ACC112 (cell line): ENCODE results near the gene TPSB2.
"Not testable (repeated sequence)": the region's sequence is repeated elsewhere in the genome, so short reads cannot be mapped to it uniquely, and the experiment has no call there.

Experiments
- H2AFZ ChIP-seq: fragments of 200-600 bp; sonication (generic); one replicate; pipeline ENCODE4 v1.6.0; 2017; ENCODE audit warnings: antibody characterized with exemption, low read length; ENCODE audit not compliant: unreplicated experiment
- H3K27ac ChIP-seq: fragments of 200-600 bp; sonication (generic); 2 replicates; pipeline ENCODE4 v1.5.1; 2014; ENCODE audit warnings: low read depth, mild to moderate bottlenecking, antibody characterized with exemption, low read length, moderate library complexity
- H3K27me3 ChIP-seq: fragments of 200-600 bp; sonication (generic); 2 replicates; pipeline ENCODE4 v1.6.1; 2014; ENCODE audit warnings: mild to moderate bottlenecking, antibody characterized with exemption, low read length, moderate library complexity, mixed read lengths; ENCODE audit not compliant: insufficient read depth
- H3K36me3 ChIP-seq: fragments of 200-600 bp; sonication (generic); 2 replicates; pipeline ENCODE4 v1.6.1; 2016; ENCODE audit warnings: mild to moderate bottlenecking, antibody characterized with exemption, low read length, moderate library complexity, mixed read lengths; ENCODE audit not compliant: insufficient read depth
- H3K4me1 ChIP-seq: fragments of 200-600 bp; sonication (generic); one replicate; pipeline ENCODE4 v1.6.1; 2016; ENCODE audit warnings: low read length, mixed read lengths; ENCODE audit not compliant: insufficient read depth, unreplicated experiment, control insufficient read depth
- H3K4me3 ChIP-seq: fragments of 200-600 bp; sonication (generic); 2 replicates; pipeline ENCODE4 v1.5.1; 2014; ENCODE audit warnings: mild to moderate bottlenecking, low read depth, low read length
- H3K79me2 ChIP-seq: fragments of 200-600 bp; sonication (generic); one replicate; pipeline ENCODE4 v1.6.0; 2016; ENCODE audit warnings: low read length; ENCODE audit not compliant: control insufficient read depth, unreplicated experiment, insufficient read depth

The TPSB2 gene

GRCh38 chr16:1237990-1238389, 8.0 kb upstream of the TPSB2 start:
- no peak overlapping the region for H2AFZ ChIP-seq
- H3K4me3 ChIP-seq = no peak overlapping the region
- no peaks in the 10 kb centered on the region for H3K4me1 ChIP-seq
- H3K27me3 ChIP-seq = no peaks in the 10 kb centered on the region; the same call in 1 of the 2 replicates
- no peaks in the 10 kb centered on the region for H3K79me2 ChIP-seq
- H3K27ac ChIP-seq = no peak overlapping the region
- H3K36me3 ChIP-seq = no peaks in the 10 kb centered on the region

- H3K4me3 ChIP-seq, H2AFZ ChIP-seq, H3K27me3 ChIP-seq, H3K27ac ChIP-seq, H3K4me1 ChIP-seq, H3K36me3 ChIP-seq, H3K79me2 ChIP-seq: not testable (repeated sequence)
Observed at GRCh38 chr16:1236659-1237058, 6.7 kb upstream of the TPSB2 start.

GRCh38 chr16:1232049-1232748, 2.2 kb upstream of the TPSB2 start:
- not testable (repeated sequence) for H3K36me3 ChIP-seq, H3K4me1 ChIP-seq, H3K27me3 ChIP-seq, H3K4me3 ChIP-seq, H2AFZ ChIP-seq, H3K27ac ChIP-seq, H3K79me2 ChIP-seq

GRCh38 chr16:1231301-1231700, 1.3 kb upstream of the TPSB2 start:
- not testable (repeated sequence) for H3K27ac ChIP-seq, H3K27me3 ChIP-seq, H3K36me3 ChIP-seq, H2AFZ ChIP-seq, H3K4me3 ChIP-seq, H3K79me2 ChIP-seq, H3K4me1 ChIP-seq

- not testable (repeated sequence) for H3K27me3 ChIP-seq, H3K27ac ChIP-seq, H3K79me2 ChIP-seq, H2AFZ ChIP-seq, H3K36me3 ChIP-seq, H3K4me3 ChIP-seq, H3K4me1 ChIP-seq
Observed at GRCh38 chr16:1230471-1231212, 658 bp upstream of the TPSB2 start.

GRCh38 chr16:1229476-1229875, 508 bp downstream of the TPSB2 start:
- not testable (repeated sequence) for H3K27ac ChIP-seq, H3K4me3 ChIP-seq, H3K4me1 ChIP-seq, H2AFZ ChIP-seq, H3K36me3 ChIP-seq, H3K27me3 ChIP-seq, H3K79me2 ChIP-seq

- not testable (repeated sequence) for H3K36me3 ChIP-seq, H3K27me3 ChIP-seq, H3K4me3 ChIP-seq, H3K79me2 ChIP-seq, H3K4me1 ChIP-seq, H3K27ac ChIP-seq, H2AFZ ChIP-seq
Observed at GRCh38 chr16:1228227-1228626, 1.8 kb downstream of the TPSB2 start.

- not testable (repeated sequence) for H3K27ac ChIP-seq, H3K4me3 ChIP-seq, H3K27me3 ChIP-seq, H3K36me3 ChIP-seq, H3K4me1 ChIP-seq, H2AFZ ChIP-seq, H3K79me2 ChIP-seq
Observed at GRCh38 chr16:1226692-1227091, 3.3 kb downstream of the TPSB2 start.

GRCh38 chr16:1225728-1226311, 4.2 kb downstream of the TPSB2 start:
- not testable (repeated sequence) for H3K36me3 ChIP-seq, H3K27ac ChIP-seq, H3K4me3 ChIP-seq, H3K27me3 ChIP-seq, H3K4me1 ChIP-seq, H3K79me2 ChIP-seq
- peak overlapping the region; percentile 23 for H2AFZ ChIP-seq

GRCh38 chr16:1225051-1225451, 4.9 kb downstream of the TPSB2 start, which contains the start of gene TPSG1:
TSS of gene TPSG1 (minus strand) at chr16:1225268. CDS start at chr16:1225252, 16 bp downstream.
- Histone ChIP-seq H3K4me1 (peaks cover 7% of the 10 kb centered on the region), H3K27me3 (no peaks in the 10 kb centered on the region), H2AFZ (peak within 1 kb of the TSS; percentile 23), H3K27ac (no peak within 1 kb of the TSS), H3K79me2 (no peaks in the 10 kb centered on the region), H3K4me3 (no peak within 1 kb of the TSS), H3K36me3 (no peaks in the 10 kb centered on the region)

GRCh38 chr16:1224558-1224957, 5.4 kb downstream of the TPSB2 start:
- H3K79me2 ChIP-seq = no peaks in the 10 kb centered on the region
- no peaks in the 10 kb centered on the region for H3K36me3 ChIP-seq
- H3K4me3 ChIP-seq = no peak overlapping the region
- no peaks in the 10 kb centered on the region for H3K27me3 ChIP-seq
- peaks cover 7% of the 10 kb centered on the region for H3K4me1 ChIP-seq
- no peak overlapping the region for H3K27ac ChIP-seq
- no peak overlapping the region for H2AFZ ChIP-seq
